Measurements from ENCODE around the gene POLL.

Gene POLL

GRCh38 chr10:101565936-101566332 is 22.1 kb downstream of the POLL start:
- no peak overlapping the region for H3K27ac ChIP-seq (ENCODE audit: low read depth, low read length)
- no peak overlapping the region for H2BK15ac ChIP-seq (replicated peaks; ENCODE audit: low read depth)
- H3K36me3 ChIP-seq (ENCODE audit: control insufficient read depth, insufficient read depth, low read length): no peaks in the 10 kb centered on the region
- H4K8ac ChIP-seq (ENCODE audit: low read depth, low read length): no peak overlapping the region
- DNase-seq: no peak
- H2AK5ac ChIP-seq (ENCODE audit: low read length): no peak overlapping the region
- WGBS (ENCODE audit: extremely low coverage, insufficient coverage, low lambda C conversion rate): no CpG with 5 or more reads among the region's 8 CpGs
- no peak overlapping the region for H3K4me2 ChIP-seq (ENCODE audit: low read length)
- H2BK120ac ChIP-seq (ENCODE audit: low read depth, low read length): no peak overlapping the region
- no peaks in the 10 kb centered on the region for H3K79me1 ChIP-seq (ENCODE audit: low read length)
- no peak overlapping the region for H3K9ac ChIP-seq (ENCODE audit: low read length)
- no peak overlapping the region for H3K4ac ChIP-seq (ENCODE audit: low read depth, low read length)
- peaks cover 6% of the 10 kb centered on the region for H3K27me3 ChIP-seq (ENCODE audit: insufficient read depth, low read length, poor library complexity)
- H3K23ac ChIP-seq (ENCODE audit: low read length): no peak overlapping the region
- no peaks in the 10 kb centered on the region for H3K79me2 ChIP-seq (ENCODE audit: control insufficient read depth, insufficient read depth, low read length)
- no peak overlapping the region for H3K4me3 ChIP-seq (ENCODE audit: low read length)
- no peak overlapping the region for H4K5ac ChIP-seq (ENCODE audit: low read length)
- H3K4me1 ChIP-seq (ENCODE audit: control insufficient read depth, low read depth, low read length): no peaks in the 10 kb centered on the region
- H3K56ac ChIP-seq (ENCODE audit: low read length): no peak overlapping the region
- H2BK5ac ChIP-seq (ENCODE audit: low read length): no peak overlapping the region
- no peak overlapping the region for H3K18ac ChIP-seq (ENCODE audit: low read length)

- no peak overlapping the region for H3K4ac ChIP-seq (ENCODE audit: low read depth, low read length)
- no peak for DNase-seq
- H3K79me1 ChIP-seq (ENCODE audit: low read length): no peaks in the 10 kb centered on the region
- H4K5ac ChIP-seq (ENCODE audit: low read length): no peak overlapping the region
- H3K9ac ChIP-seq (ENCODE audit: low read length): no peak overlapping the region
- H3K27me3 ChIP-seq (ENCODE audit: insufficient read depth, low read length, poor library complexity): peaks cover 6% of the 10 kb centered on the region
- H3K79me2 ChIP-seq (ENCODE audit: control insufficient read depth, insufficient read depth, low read length): no peaks in the 10 kb centered on the region
- H3K4me3 ChIP-seq (ENCODE audit: low read length): no peak overlapping the region
- no peak overlapping the region for H4K8ac ChIP-seq (ENCODE audit: low read depth, low read length)
- no peaks in the 10 kb centered on the region for H3K4me1 ChIP-seq (ENCODE audit: control insufficient read depth, low read depth, low read length)
- H3K18ac ChIP-seq (ENCODE audit: low read length): no peak overlapping the region
- no peaks in the 10 kb centered on the region for H3K36me3 ChIP-seq (ENCODE audit: control insufficient read depth, insufficient read depth, low read length)
- no CpG with 5 or more reads among the region's 5 CpGs for WGBS (ENCODE audit: extremely low coverage, insufficient coverage, low lambda C conversion rate)
- H3K27ac ChIP-seq (ENCODE audit: low read depth, low read length): no peak overlapping the region
- H2BK5ac ChIP-seq (ENCODE audit: low read length): no peak overlapping the region
- no peak overlapping the region for H3K56ac ChIP-seq (ENCODE audit: low read length)
- no peak overlapping the region for H2BK120ac ChIP-seq (ENCODE audit: low read depth, low read length)
- no peak overlapping the region for H2AK5ac ChIP-seq (ENCODE audit: low read length)
- no peak overlapping the region for H3K23ac ChIP-seq (ENCODE audit: low read length)
- no peak overlapping the region for H2BK15ac ChIP-seq (replicated peaks; ENCODE audit: low read depth)
- H3K4me2 ChIP-seq (ENCODE audit: low read length): no peak overlapping the region
Observed at GRCh38 chr10:101565370-101565900, 22.6 kb downstream of the POLL start.

DNA sequence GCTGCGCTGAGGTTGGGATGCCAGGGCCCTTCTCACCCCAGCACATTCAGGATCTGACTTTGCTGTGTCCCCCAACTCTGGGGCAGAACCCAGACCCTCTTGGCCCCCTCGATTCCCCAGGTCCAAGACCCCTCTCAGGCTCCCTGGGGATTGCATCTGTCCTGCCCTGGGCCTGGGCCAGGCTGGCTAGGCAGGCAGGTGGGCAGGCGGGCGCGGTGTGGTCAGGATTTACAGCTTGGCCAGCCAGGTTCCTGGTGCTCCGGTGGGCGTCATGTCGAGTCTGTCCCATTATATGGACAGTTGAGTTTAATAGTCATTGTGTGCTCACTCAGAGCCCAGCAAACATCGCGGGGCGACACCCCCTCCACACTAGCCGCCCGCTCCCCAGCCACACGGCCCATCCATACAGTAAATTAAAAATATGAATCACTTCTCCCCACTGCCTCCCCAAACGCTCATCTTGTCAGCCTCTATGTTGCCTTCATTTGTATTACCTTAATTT is 23.5 kb downstream of the POLL start:
- no peak overlapping the region for H3K4ac ChIP-seq (ENCODE audit: low read depth, low read length)
- H3K23ac ChIP-seq (ENCODE audit: low read length): no peak overlapping the region
- H3K18ac ChIP-seq (ENCODE audit: low read length): no peak overlapping the region
- no peaks in the 10 kb centered on the region for H3K4me1 ChIP-seq (ENCODE audit: control insufficient read depth, low read depth, low read length)
- H3K27me3 ChIP-seq (ENCODE audit: insufficient read depth, low read length, poor library complexity): peaks cover 6% of the 10 kb centered on the region
- H4K8ac ChIP-seq (ENCODE audit: low read depth, low read length): no peak overlapping the region
- no peak overlapping the region for H4K5ac ChIP-seq (ENCODE audit: low read length)
- no peak overlapping the region for H2BK5ac ChIP-seq (ENCODE audit: low read length)
- H2BK120ac ChIP-seq (ENCODE audit: low read depth, low read length): no peak overlapping the region
- no CpG with 5 or more reads among the region's 15 CpGs for WGBS (ENCODE audit: extremely low coverage, insufficient coverage, low lambda C conversion rate)
- H2AK5ac ChIP-seq (ENCODE audit: low read length): no peak overlapping the region
- H3K56ac ChIP-seq (ENCODE audit: low read length): no peak overlapping the region
- no peak overlapping the region for H3K27ac ChIP-seq (ENCODE audit: low read depth, low read length)
- no peaks in the 10 kb centered on the region for H3K79me2 ChIP-seq (ENCODE audit: control insufficient read depth, insufficient read depth, low read length)
- no peak for DNase-seq
- H3K9ac ChIP-seq (ENCODE audit: low read length): no peak overlapping the region
- no peak overlapping the region for H3K4me3 ChIP-seq (ENCODE audit: low read length)
- H3K36me3 ChIP-seq (ENCODE audit: control insufficient read depth, insufficient read depth, low read length): no peaks in the 10 kb centered on the region
- no peak overlapping the region for H2BK15ac ChIP-seq (replicated peaks; ENCODE audit: low read depth)
- H3K4me2 ChIP-seq (ENCODE audit: low read length): no peak overlapping the region
- H3K79me1 ChIP-seq (ENCODE audit: low read length): no peaks in the 10 kb centered on the region

- no peak overlapping the region for H3K9ac ChIP-seq (ENCODE audit: low read length)
- no peak overlapping the region for H3K27ac ChIP-seq (ENCODE audit: low read depth, low read length)
- H4K8ac ChIP-seq (ENCODE audit: low read depth, low read length): no peak overlapping the region
- H2BK120ac ChIP-seq (ENCODE audit: low read depth, low read length): no peak overlapping the region
- H3K27me3 ChIP-seq (ENCODE audit: insufficient read depth, low read length, poor library complexity): peaks cover 6% of the 10 kb centered on the region
- no CpG with 5 or more reads among the region's 11 CpGs for WGBS (ENCODE audit: extremely low coverage, insufficient coverage, low lambda C conversion rate)
- no peaks in the 10 kb centered on the region for H3K4me1 ChIP-seq (ENCODE audit: control insufficient read depth, low read depth, low read length)
- H2BK15ac ChIP-seq (replicated peaks; ENCODE audit: low read depth): no peak overlapping the region
- H3K56ac ChIP-seq (ENCODE audit: low read length): no peak overlapping the region
- H3K23ac ChIP-seq (ENCODE audit: low read length): no peak overlapping the region
- H3K79me1 ChIP-seq (ENCODE audit: low read length): no peaks in the 10 kb centered on the region
- H3K4me3 ChIP-seq (ENCODE audit: low read length): no peak overlapping the region
- H3K4ac ChIP-seq (ENCODE audit: low read depth, low read length): no peak overlapping the region
- no peak for DNase-seq
- H4K5ac ChIP-seq (ENCODE audit: low read length): no peak overlapping the region
- H3K79me2 ChIP-seq (ENCODE audit: control insufficient read depth, insufficient read depth, low read length): no peaks in the 10 kb centered on the region
- no peak overlapping the region for H3K4me2 ChIP-seq (ENCODE audit: low read length)
- H3K18ac ChIP-seq (ENCODE audit: low read length): no peak overlapping the region
- no peak overlapping the region for H2AK5ac ChIP-seq (ENCODE audit: low read length)
- no peak overlapping the region for H2BK5ac ChIP-seq (ENCODE audit: low read length)
- H3K36me3 ChIP-seq (ENCODE audit: control insufficient read depth, insufficient read depth, low read length): no peaks in the 10 kb centered on the region
Observed at GRCh38 chr10:101563497-101564040, 24.5 kb downstream of the POLL start.

- H2AK5ac ChIP-seq (ENCODE audit: low read length): no peak overlapping the region
- no peak overlapping the region for H2BK5ac ChIP-seq (ENCODE audit: low read length)
- no peak overlapping the region for H3K9ac ChIP-seq (ENCODE audit: low read length)
- H3K36me3 ChIP-seq (ENCODE audit: control insufficient read depth, insufficient read depth, low read length): no peaks in the 10 kb centered on the region
- no peak overlapping the region for H3K56ac ChIP-seq (ENCODE audit: low read length)
- H3K79me1 ChIP-seq (ENCODE audit: low read length): no peaks in the 10 kb centered on the region
- no peak overlapping the region for H3K4ac ChIP-seq (ENCODE audit: low read depth, low read length)
- no peak overlapping the region for H4K5ac ChIP-seq (ENCODE audit: low read length)
- DNase-seq: no peak
- H2BK120ac ChIP-seq (ENCODE audit: low read depth, low read length): no peak overlapping the region
- H3K18ac ChIP-seq (ENCODE audit: low read length): no peak overlapping the region
- no CpG with 5 or more reads among the region's 3 CpGs for WGBS (ENCODE audit: extremely low coverage, insufficient coverage, low lambda C conversion rate)
- no peak overlapping the region for H2BK15ac ChIP-seq (replicated peaks; ENCODE audit: low read depth)
- H3K4me2 ChIP-seq (ENCODE audit: low read length): no peak overlapping the region
- no peaks in the 10 kb centered on the region for H3K4me1 ChIP-seq (ENCODE audit: control insufficient read depth, low read depth, low read length)
- no peaks in the 10 kb centered on the region for H3K79me2 ChIP-seq (ENCODE audit: control insufficient read depth, insufficient read depth, low read length)
- H3K27me3 ChIP-seq (ENCODE audit: insufficient read depth, low read length, poor library complexity): peaks cover 6% of the 10 kb centered on the region
- H3K4me3 ChIP-seq (ENCODE audit: low read length): no peak overlapping the region
- no peak overlapping the region for H3K27ac ChIP-seq (ENCODE audit: low read depth, low read length)
- no peak overlapping the region for H4K8ac ChIP-seq (ENCODE audit: low read depth, low read length)
- H3K23ac ChIP-seq (ENCODE audit: low read length): no peak overlapping the region
Observed at GRCh38 chr10:101563007-101563406, 25.1 kb downstream of the POLL start.

DNA sequence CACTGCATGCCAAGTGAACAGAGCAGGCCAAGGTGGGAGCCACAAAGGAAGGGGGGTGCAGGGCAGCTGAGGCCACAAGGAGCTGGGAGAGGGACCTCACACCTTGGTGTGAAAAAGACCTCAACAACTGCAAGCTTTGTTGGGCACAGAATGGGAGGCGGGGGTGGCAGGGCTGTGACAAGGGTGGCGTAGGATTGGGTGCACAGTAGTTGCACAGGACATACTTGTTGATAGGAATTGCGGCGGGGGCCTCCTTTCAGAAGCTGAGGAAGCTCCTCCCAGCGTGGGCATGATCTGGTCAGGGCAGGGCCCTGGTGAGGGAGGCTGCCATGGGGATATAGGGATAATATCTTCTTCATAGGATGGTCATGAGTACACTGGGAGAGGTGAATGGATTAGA is 25.8 kb downstream of the POLL start:
- H3K27me3 ChIP-seq (ENCODE audit: insufficient read depth, low read length, poor library complexity): peaks cover 4% of the 10 kb centered on the region
- H4K5ac ChIP-seq (ENCODE audit: low read length): no peak overlapping the region
- H2BK15ac ChIP-seq (replicated peaks; ENCODE audit: low read depth): no peak overlapping the region
- H2BK120ac ChIP-seq (ENCODE audit: low read depth, low read length): no peak overlapping the region
- no peak overlapping the region for H3K18ac ChIP-seq (ENCODE audit: low read length)
- no CpG with 5 or more reads among the region's 5 CpGs for WGBS (ENCODE audit: extremely low coverage, insufficient coverage, low lambda C conversion rate)
- H3K4me1 ChIP-seq (ENCODE audit: control insufficient read depth, low read depth, low read length): no peaks in the 10 kb centered on the region
- no peak overlapping the region for H3K4me3 ChIP-seq (ENCODE audit: low read length)
- H4K8ac ChIP-seq (ENCODE audit: low read depth, low read length): no peak overlapping the region
- no peaks in the 10 kb centered on the region for H3K79me2 ChIP-seq (ENCODE audit: control insufficient read depth, insufficient read depth, low read length)
- no peak overlapping the region for H2AK5ac ChIP-seq (ENCODE audit: low read length)
- no peak for DNase-seq
- no peaks in the 10 kb centered on the region for H3K79me1 ChIP-seq (ENCODE audit: low read length)
- H3K4me2 ChIP-seq (ENCODE audit: low read length): no peak overlapping the region
- H3K23ac ChIP-seq (ENCODE audit: low read length): no peak overlapping the region
- no peak overlapping the region for H3K27ac ChIP-seq (ENCODE audit: low read depth, low read length)
- H2BK5ac ChIP-seq (ENCODE audit: low read length): no peak overlapping the region
- no peaks in the 10 kb centered on the region for H3K36me3 ChIP-seq (ENCODE audit: control insufficient read depth, insufficient read depth, low read length)
- no peak overlapping the region for H3K9ac ChIP-seq (ENCODE audit: low read length)
- H3K4ac ChIP-seq (ENCODE audit: low read depth, low read length): no peak overlapping the region
- H3K56ac ChIP-seq (ENCODE audit: low read length): no peak overlapping the region

All from mesendoderm (in vitro differentiated cells).